K562 (cell line): ENCODE data around the gene EPDR1. TPM values are rescaled to one million over a fixed set of nuclear protein-coding genes. Genes with fewer than 3 reads are reported as not detected.

Experiments used
- ATAC-seq: fragments of 200-7000 bp; cut with Tn5 transposase; 3 replicates; pipeline ENCODE4 v1.9.1; 2020; ENCODE audit warnings: moderate library complexity
- BruUV-seq: library from RNA; stranded (reverse); fragments of 400-500 nt; replicated peaks from 2 replicates; lab custom pipeline; 2021; lab: Mats Ljungman, UMichigan
- CTCF ChIA-PET: fragments of 300-600 bp; formaldehyde crosslinking; extraction: SDS; loops from one replicate; lab custom pipeline; 2021; ENCODE audit warnings: low intra/inter-chr PET ratio; lab: Yijun Ruan, JAX
- POLR2A ChIA-PET: fragments of 300-600, 350-650 bp; sonication (Branson Sonifier 250); formaldehyde crosslinking; extraction: SDS; loops from one replicate; lab custom pipeline; 2021; ENCODE audit warnings: antibody characterized with exemption, inconsistent platforms; lab: Yijun Ruan, JAX
- DNase-seq, 4 experiments: peaks; one replicate each; pipeline versions ENCODE4 v3.0.0 to v3.0.0-alpha.2; 2011 to 2018; ENCODE audit warnings: low spot score in 3 of 4, mixed read lengths in 3 of 4; ENCODE audit errors: extremely low read depth in 1 of 4
- FAIRE-seq: peaks from 2 replicates; lab custom pipeline; 2011; peaks lifted over from hg19 to GRCh38; lab: Jason Lieb, UNC
- H2AFZ ChIP-seq: 2 replicates; pipeline ENCODE4 v1.6.0; 2011; ENCODE audit warnings: low read depth, low read length, control low read depth, inconsistent platforms
- H3K27ac ChIP-seq: fragments of 200-600 bp; 3 replicates; pipeline ENCODE4 v1.8.0; 2011; ENCODE audit warnings: low read depth, mild to moderate bottlenecking, control low read depth, inconsistent platforms, low read length, moderate library complexity, mixed read lengths; ENCODE audit errors: extremely low read depth
- H3K27me3 ChIP-seq, 2 experiments: fragments of 300-600 bp in 1 of 2; 2 replicates in 1 of 2; 3 replicates in 1 of 2; pipeline versions ENCODE4 v1.6.0 to v1.8.0; 2011; ENCODE audit warnings: inconsistent platforms in 2 of 2, low read length in 2 of 2, mild to moderate bottlenecking in 1 of 2, mixed read lengths in 1 of 2, moderate library complexity in 1 of 2; ENCODE audit not compliant: control insufficient read depth in 2 of 2, insufficient read depth in 2 of 2
- H3K36me3 ChIP-seq: fragments of 300-600 bp; 3 replicates; pipeline ENCODE4 v1.8.0; 2011; ENCODE audit warnings: mild to moderate bottlenecking, low read length, inconsistent platforms; ENCODE audit not compliant: control insufficient read depth, insufficient read depth
- H3K4me1 ChIP-seq, 2 experiments: fragments of 200-600 bp in 1 of 2; replicated peaks in 1 of 2; 2 replicates in 1 of 2; 3 replicates in 1 of 2; pipeline versions ENCODE4 v1.5.1 to v1.8.0; 2011; ENCODE audit warnings: inconsistent platforms in 2 of 2, low read length in 2 of 2, mild to moderate bottlenecking in 1 of 2, mixed read lengths in 1 of 2, moderate library complexity in 1 of 2; ENCODE audit not compliant: control insufficient read depth in 2 of 2, insufficient read depth in 2 of 2
- H3K4me2 ChIP-seq: 2 replicates; pipeline ENCODE4 v1.6.1; 2011; ENCODE audit warnings: low read length, control low read depth, inconsistent platforms, mixed read lengths; ENCODE audit not compliant: insufficient read depth
- H3K4me3 ChIP-seq: fragments of 200-600 bp; sonication (generic), shearing (Covaris generic); 2 replicates; pipeline ENCODE4 v1.5.1; 2016; ENCODE audit warnings: control low read depth, inconsistent platforms
- H3K79me2 ChIP-seq: fragments of 200-600 bp; 3 replicates; pipeline ENCODE4 v1.8.0; 2011; ENCODE audit warnings: low read length, inconsistent platforms; ENCODE audit not compliant: control insufficient read depth, insufficient read depth
- H3K9ac ChIP-seq, 2 experiments: 2 replicates each; pipeline versions ENCODE4 v1.6.0 to v1.6.1; 2011; ENCODE audit warnings: low read depth in 2 of 2, low read length in 2 of 2, control low read depth in 1 of 2, inconsistent platforms in 1 of 2, mild to moderate bottlenecking in 1 of 2, mixed read lengths in 1 of 2; ENCODE audit not compliant: insufficient read depth in 1 of 2
- H3K9me1 ChIP-seq: one replicate; pipeline ENCODE4 v1.6.0; 2011; ENCODE audit warnings: inconsistent platforms, mild to moderate bottlenecking, low read length, moderate library complexity; ENCODE audit not compliant: control insufficient read depth, insufficient read depth
- H3K9me3 ChIP-seq: replicated peaks from 2 replicates; pipeline ENCODE4 v1.5.1; 2011; ENCODE audit warnings: low read depth, low read length, inconsistent platforms; ENCODE audit not compliant: control insufficient read depth, insufficient read depth
- H4K20me1 ChIP-seq: replicated peaks from 2 replicates; pipeline ENCODE4 v1.6.1; 2011; ENCODE audit warnings: low read length, inconsistent platforms, mixed read lengths; ENCODE audit not compliant: control insufficient read depth, insufficient read depth
- ARID1B ChIP-seq: fragments of 450-650 bp; IDR thresholded peaks from 2 replicates; pipeline ENCODE4 v1.6.1; 2016; ENCODE audit warnings: antibody characterized with exemption, mild to moderate bottlenecking, inconsistent platforms
- BCLAF1 ChIP-seq, 2 experiments: fragments of 450-650 bp in 1 of 2; IDR thresholded peaks; 2 replicates each; pipeline ENCODE4 v1.6.1; 2011 to 2017; ENCODE audit warnings: low read depth in 2 of 2, antibody characterized with exemption in 1 of 2, borderline replicate concordance in 1 of 2, low read length in 1 of 2, mild to moderate bottlenecking in 1 of 2, mixed read lengths in 1 of 2; ENCODE audit not compliant: control insufficient read depth in 1 of 2
- GTF2A2 ChIP-seq: IDR thresholded peaks from 2 replicates; pipeline ENCODE4 v1.6.1; 2016; ENCODE audit warnings: mild to moderate bottlenecking, missing genetic modification characterization, missing compliant biosample characterization
- NCOA1 ChIP-seq: fragments of 450-650 bp; IDR thresholded peaks from 2 replicates; pipeline ENCODE4 v1.6.1; 2016; ENCODE audit warnings: low read depth
- NR2C1 ChIP-seq, 2 experiments: fragments of 450-650 bp; IDR thresholded peaks; 2 replicates each; pipeline ENCODE4 v1.6.1; 2017; ENCODE audit warnings: mild to moderate bottlenecking in 2 of 2, antibody characterized with exemption in 1 of 2, inconsistent platforms in 1 of 2, missing compliant biosample characterization in 1 of 2, missing genetic modification characterization in 1 of 2
- RFX7 ChIP-seq: fragments of 250-450 bp; sonication (Bioruptor Pico); IDR thresholded peaks from 2 replicates; pipeline ENCODE4 v1.5.1; 2021; ENCODE audit warnings: mild to moderate bottlenecking
- RHOXF2B ChIP-seq: fragments of 250-450 bp; sonication (Bioruptor Pico); conservative IDR thresholded peaks from 2 replicates; pipeline ENCODE4 v1.5.1; 2021
- XRCC5 ChIP-seq: fragments of 200-400 bp; formaldehyde crosslinking; IDR thresholded peaks from 2 replicates; pipeline ENCODE4 v1.6.1; 2017; ENCODE audit warnings: low read depth, mild to moderate bottlenecking, low read length
- WGBS: fragments of 100-300 bp; shearing (Covaris generic); methylation state at CpG from one replicate; pipeline ENCODE4 v1.1.6; 2016; ENCODE audit warnings: low coverage, mixed read lengths; ENCODE audit not compliant: insufficient coverage; ENCODE audit errors: missing lambda C conversion rate; 5-methylcytosine and 5-hydroxymethylcytosine counted together
- in situ Hi-C: fragments of 300-500 bp; cut with MboI; formaldehyde crosslinking; loops from 4 replicates; pipeline ENCODE4 v1.15.0; 2018; ENCODE audit warnings: inconsistent platforms, mixed read lengths
- intact Hi-C: fragments of 100-400 bp; cut with micrococcal nuclease; formaldehyde crosslinking; loops from 2 replicates; pipeline ENCODE4 v1.14.2; 2022
- polyA plus RNA-seq, 8 experiments: library from polyadenylated mRNA; depleted of rRNA in 4 of 8; stranded (reverse) in 5 of 8; unstranded in 3 of 8; fragments of >200 nt; fragmentation: Nextera tagmentation in 2 of 8; fragmentation: Illumina TruSeq in 1 of 8; extraction: Ambion mirVana in 2 of 8; extraction: Trizol in 1 of 8; gene quantifications; 2 replicates each; pipeline versions ENCODE4 v1.2.1 to v1.2.3, GENCODE V29; 2011 to 2014; ENCODE audit warnings: inconsistent platforms in 1 of 8, missing spikeins in 1 of 8
- total RNA-seq, 7 experiments: library from RNA; depleted of rRNA in 6 of 7; stranded (reverse); fragments of >200 nt in 6 of 7; fragmentation: Illumina TruSeq in 2 of 7; extraction: Trizol in 2 of 7; gene quantifications; 2 replicates each; pipeline versions ENCODE4 v1.2.1 to v1.2.3, GENCODE V29; 2011 to 2021; ENCODE audit warnings: low replicate concordance in 1 of 7
- TF ChIP-seq, protein P1 (sequence below): sonication (generic); IDR thresholded peaks from 2 replicates; pipeline ENCODE4 v1.6.1; 2016
- TF ChIP-seq, protein P2 (sequence below): sonication (generic); formaldehyde crosslinking; IDR thresholded peaks from 2 replicates; pipeline ENCODE4 v1.8.1; 2022; ENCODE audit warnings: missing genetic modification reagents

Gene EPDR1
- total and polyA plus RNA-seq, 9 of the 15 experiments (the other 6 are each of a cell fraction or from before 2014, with no cell fraction given) = 0.01 to 0.11 TPM; not detected in 7

DNA sequence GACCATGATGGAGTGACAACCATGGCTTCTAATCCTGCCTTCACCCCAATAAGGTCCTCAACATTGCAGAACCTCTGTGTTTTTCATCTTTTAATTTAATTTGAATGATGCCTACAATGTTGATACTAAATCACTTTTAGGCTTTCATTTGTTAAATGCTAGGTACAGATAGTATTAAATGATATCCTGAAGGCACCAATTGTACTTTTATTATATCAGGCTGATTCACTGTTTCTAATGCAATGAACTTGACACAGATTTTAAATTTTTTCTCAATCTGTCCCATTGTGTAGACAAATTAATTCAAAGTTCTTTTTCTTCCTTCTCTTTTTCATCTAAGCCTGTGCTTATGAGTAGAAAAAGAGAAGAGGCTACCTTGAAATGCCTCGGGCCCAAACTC lies 5.2 kb downstream of the EPDR1 start:
- Histone ChIP-seq H3K27ac (no peak overlapping the region), H3K9me1 (no peaks in the 10 kb centered on the region), H4K20me1 (no peaks in the 10 kb centered on the region), H3K9ac (no peak overlapping the region), H3K9me3 (no peaks in the 10 kb centered on the region), H3K79me2 (no peaks in the 10 kb centered on the region), H3K4me2 (no peak overlapping the region), H2AFZ (no peak overlapping the region), H3K4me1 (peaks cover 9 to 15% of the 10 kb centered on the region in 2 experiments; a peak in 4 of 5 replicates), H3K27me3 (no peaks in the 10 kb centered on the region), H3K36me3 (no peaks in the 10 kb centered on the region), H3K4me3 (no peak overlapping the region)
- TF ChIP-seq, protein P1, sequence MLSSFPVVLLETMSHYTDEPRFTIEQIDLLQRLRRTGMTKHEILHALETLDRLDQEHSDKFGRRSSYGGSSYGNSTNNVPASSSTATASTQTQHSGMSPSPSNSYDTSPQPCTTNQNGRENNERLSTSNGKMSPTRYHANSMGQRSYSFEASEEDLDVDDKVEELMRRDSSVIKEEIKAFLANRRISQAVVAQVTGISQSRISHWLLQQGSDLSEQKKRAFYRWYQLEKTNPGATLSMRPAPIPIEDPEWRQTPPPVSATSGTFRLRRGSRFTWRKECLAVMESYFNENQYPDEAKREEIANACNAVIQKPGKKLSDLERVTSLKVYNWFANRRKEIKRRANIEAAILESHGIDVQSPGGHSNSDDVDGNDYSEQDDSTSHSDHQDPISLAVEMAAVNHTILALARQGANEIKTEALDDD = no peak
- TF ChIP-seq GTF2A2 (tag) = no peak
- no peak for TF ChIP-seq XRCC5
- TF ChIP-seq ARID1B = no peak
- TF ChIP-seq NCOA1 = no peak
- no peak for TF ChIP-seq RFX7 (CRISPR knock-in tag)
- TF ChIP-seq NR2C1 (IDR thresholded peaks at IDR 0.05) = no peak
- TF ChIP-seq NR2C1 (tag; IDR thresholded peaks at IDR 0.05) = no peak
- no peak for TF ChIP-seq RHOXF2B (CRISPR knock-in tag)
- TF ChIP-seq, protein P2, sequence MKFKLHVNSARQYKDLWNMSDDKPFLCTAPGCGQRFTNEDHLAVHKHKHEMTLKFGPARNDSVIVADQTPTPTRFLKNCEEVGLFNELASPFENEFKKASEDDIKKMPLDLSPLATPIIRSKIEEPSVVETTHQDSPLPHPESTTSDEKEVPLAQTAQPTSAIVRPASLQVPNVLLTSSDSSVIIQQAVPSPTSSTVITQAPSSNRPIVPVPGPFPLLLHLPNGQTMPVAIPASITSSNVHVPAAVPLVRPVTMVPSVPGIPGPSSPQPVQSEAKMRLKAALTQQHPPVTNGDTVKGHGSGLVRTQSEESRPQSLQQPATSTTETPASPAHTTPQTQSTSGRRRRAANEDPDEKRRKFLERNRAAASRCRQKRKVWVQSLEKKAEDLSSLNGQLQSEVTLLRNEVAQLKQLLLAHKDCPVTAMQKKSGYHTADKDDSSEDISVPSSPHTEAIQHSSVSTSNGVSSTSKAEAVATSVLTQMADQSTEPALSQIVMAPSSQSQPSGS (CRISPR knock-in tag) = no peak
- TF ChIP-seq BCLAF1 (IDR thresholded peaks at IDR 0.05; ENCODE audit: borderline replicate concordance in 1 of 2, control insufficient read depth in 1 of 2, low read depth in 2 of 2, low read length in 1 of 2) = no peak
- in situ Hi-C loops (no loop called here), intact Hi-C loops (no loop called here)
- no TSS peak for BruUV-seq
- DNase-seq (no peak), FAIRE-seq (no peak), ATAC-seq (no peak)
- CTCF ChIA-PET = no interaction called here
- WGBS = 24% methylated on average over 1 of the region's 1 CpG
- POLR2A ChIA-PET = no interaction called here
